PC-3 (cell line): ENCODE data around the gene FGGY. TPM values are rescaled to one million over a fixed set of nuclear protein-coding genes. Genes with fewer than 3 reads are reported as not detected.

Source experiments
- ATAC-seq: fragments of 200-7000 bp; cut with Tn5 transposase; 2 replicates; pipeline ENCODE4 v1.9.1; 2020; ENCODE audit warnings: mild to moderate bottlenecking, moderate library complexity
- BruUV-seq: library from RNA; stranded (reverse); fragments of 400-500 nt; replicated peaks from 2 replicates; lab custom pipeline; 2021; lab: Mats Ljungman, UMichigan
- CTCF ChIA-PET: fragments of 300-600 bp; sonication (Branson Sonifier 250); formaldehyde crosslinking; loops from one replicate; lab custom pipeline; 2022; ENCODE audit warnings: antibody characterized with exemption; lab: Charles Lee
- POLR2A ChIA-PET: fragments of 300-600 bp; sonication (Branson Sonifier 250); formaldehyde crosslinking; loops from one replicate; lab custom pipeline; 2022; ENCODE audit warnings: antibody characterized with exemption; ENCODE audit not compliant: unreplicated experiment; lab: Charles Lee
- DNase-seq: peaks from one replicate; pipeline ENCODE4 v3.0.0-alpha.2; 2015
- H2AFZ ChIP-seq: fragments of 300-600 bp; sonication (generic); 2 replicates; pipeline ENCODE4 v1.6.0; 2016; ENCODE audit warnings: antibody characterized with exemption, low read length
- H3F3A ChIP-seq: fragments of 300-600 bp; sonication (generic); one replicate; pipeline ENCODE4 v1.6.0; 2017; ENCODE audit warnings: antibody characterized with exemption, low read length, control low read depth, mild to moderate bottlenecking; ENCODE audit not compliant: unreplicated experiment
- H3K27ac ChIP-seq: fragments of 300-600 bp; sonication (generic); 2 replicates; pipeline ENCODE4 v1.5.1; 2016; ENCODE audit warnings: mild to moderate bottlenecking, low read length
- H3K27me3 ChIP-seq: fragments of 300-600 bp; sonication (generic); 2 replicates; pipeline ENCODE4 v1.6.1; 2016; ENCODE audit warnings: low read length, mixed read lengths
- H3K36me3 ChIP-seq: fragments of 300-600 bp; sonication (generic); 2 replicates; pipeline ENCODE4 v1.6.1; 2016; ENCODE audit warnings: low read depth, mixed run types, low read length, mixed read lengths
- H3K4me1 ChIP-seq: fragments of 300-600 bp; sonication (generic); 2 replicates; pipeline ENCODE4 v1.5.1; 2016; ENCODE audit warnings: low read length; ENCODE audit not compliant: insufficient read depth
- H3K4me2 ChIP-seq: fragments of 300-600 bp; sonication (generic); 2 replicates; pipeline ENCODE4 v1.6.0; 2016; ENCODE audit warnings: low read length
- H3K4me3 ChIP-seq: fragments of 300-600 bp; sonication (generic); 2 replicates; pipeline ENCODE4 v1.5.1; 2016; ENCODE audit warnings: mild to moderate bottlenecking, low read length, mixed read lengths
- H3K79me2 ChIP-seq: fragments of 300-600 bp; sonication (generic); 2 replicates; pipeline ENCODE4 v1.6.1; 2017; ENCODE audit warnings: low read length, mixed read lengths
- H3K9ac ChIP-seq: fragments of 300-600 bp; sonication (generic); 2 replicates; pipeline ENCODE4 v1.6.0; 2016; ENCODE audit warnings: mild to moderate bottlenecking, low read length
- H3K9me2 ChIP-seq: fragments of 300-600 bp; sonication (generic); replicated peaks from 2 replicates; pipeline ENCODE4 v1.6.1; 2016; ENCODE audit warnings: mixed run types, low read length, mixed read lengths
- H3K9me3 ChIP-seq: fragments of 300-600 bp; sonication (generic); 2 replicates; pipeline ENCODE4 v1.6.1; 2016; ENCODE audit warnings: low read length, mixed read lengths
- H4K20me1 ChIP-seq: fragments of 300-600 bp; sonication (generic); 2 replicates; pipeline ENCODE4 v1.6.1; 2016; ENCODE audit warnings: low read length, mixed read lengths
- EZH2 ChIP-seq: fragments of 300-600 bp; sonication (generic); IDR thresholded peaks from one replicate; pipeline ENCODE4 v1.6.1; 2017; ENCODE audit warnings: antibody characterized with exemption, mild to moderate bottlenecking, low read length; ENCODE audit not compliant: unreplicated experiment
- EZH2phosphoT487 ChIP-seq: fragments of 300-600 bp; sonication (generic); IDR thresholded peaks from 2 replicates; pipeline ENCODE4 v1.6.1; 2018; ENCODE audit warnings: mild to moderate bottlenecking, antibody characterized with exemption, low read length, borderline replicate concordance
- intact Hi-C: fragments of 100-400 bp; cut with micrococcal nuclease; formaldehyde crosslinking; loops from 2 replicates; pipeline ENCODE4 v1.9.0; 2023
- total RNA-seq: library from RNA; depleted of rRNA; stranded (reverse); fragments of >200 nt; gene quantifications from 2 replicates; pipeline ENCODE4 v1.2.3, GENCODE V29; 2014
- TF ChIP-seq, protein P1 (sequence below): fragments of 300-600 bp; sonication (generic); conservative IDR thresholded peaks from 2 replicates; pipeline ENCODE4 v1.5.1; 2017; ENCODE audit warnings: antibody characterized with exemption, low read depth, mild to moderate bottlenecking, low read length

FGGY gene
- total RNA-seq, 1 experiment from 2014 or later = 7.4 TPM

DNA sequence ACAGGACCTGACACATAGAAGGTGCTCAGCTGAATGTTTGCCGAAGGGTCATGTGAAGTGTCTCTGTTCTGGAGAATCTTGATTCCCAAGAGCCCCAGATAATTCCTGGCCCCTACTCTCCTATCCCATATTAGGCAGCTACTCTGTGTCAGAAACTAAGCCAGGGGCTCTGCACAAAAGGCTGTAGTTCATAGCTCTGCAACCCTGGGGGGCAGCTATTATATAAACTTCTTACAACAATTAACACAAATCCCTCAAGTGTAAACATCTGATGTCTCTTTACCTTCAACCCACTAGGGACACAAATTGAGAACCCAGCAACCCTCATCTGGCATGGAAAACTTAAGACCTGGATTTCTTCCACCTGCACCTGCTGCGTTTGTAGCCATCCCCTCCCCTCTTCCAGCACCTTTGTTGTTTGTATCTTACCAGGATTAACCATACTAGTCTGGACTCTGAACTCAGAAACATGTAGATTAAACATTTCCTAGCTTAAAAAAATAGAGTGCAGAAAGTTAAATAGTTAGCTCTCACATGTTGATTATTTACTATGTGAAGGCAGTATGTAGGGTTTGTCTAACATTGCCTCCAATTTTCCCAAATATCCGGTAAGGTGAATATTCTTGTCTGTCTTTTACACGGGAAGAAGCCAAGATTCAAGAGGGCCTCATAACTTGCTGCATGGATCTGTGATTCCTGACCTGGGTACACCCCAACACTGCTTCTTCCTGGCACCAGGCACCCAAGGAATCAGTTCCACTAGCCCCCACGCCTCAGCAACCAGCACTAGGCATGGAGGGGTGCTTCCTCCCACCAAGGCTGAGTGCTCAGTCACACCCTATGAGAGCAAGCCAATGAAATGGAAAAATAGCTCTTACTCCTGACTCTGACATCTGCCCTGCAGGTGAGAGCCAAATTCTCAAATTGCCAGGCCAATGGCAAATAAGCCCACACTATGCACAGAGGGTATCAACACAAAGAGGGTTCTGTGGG lies 297.2 kb downstream of the FGGY start:
- peaks cover 25% of the 10 kb centered on the region for H3K4me1 ChIP-seq
- no peak overlapping the region for H3K4me3 ChIP-seq
- no peak for TF ChIP-seq EZH2phosphoT487
- TF ChIP-seq, protein P1, sequence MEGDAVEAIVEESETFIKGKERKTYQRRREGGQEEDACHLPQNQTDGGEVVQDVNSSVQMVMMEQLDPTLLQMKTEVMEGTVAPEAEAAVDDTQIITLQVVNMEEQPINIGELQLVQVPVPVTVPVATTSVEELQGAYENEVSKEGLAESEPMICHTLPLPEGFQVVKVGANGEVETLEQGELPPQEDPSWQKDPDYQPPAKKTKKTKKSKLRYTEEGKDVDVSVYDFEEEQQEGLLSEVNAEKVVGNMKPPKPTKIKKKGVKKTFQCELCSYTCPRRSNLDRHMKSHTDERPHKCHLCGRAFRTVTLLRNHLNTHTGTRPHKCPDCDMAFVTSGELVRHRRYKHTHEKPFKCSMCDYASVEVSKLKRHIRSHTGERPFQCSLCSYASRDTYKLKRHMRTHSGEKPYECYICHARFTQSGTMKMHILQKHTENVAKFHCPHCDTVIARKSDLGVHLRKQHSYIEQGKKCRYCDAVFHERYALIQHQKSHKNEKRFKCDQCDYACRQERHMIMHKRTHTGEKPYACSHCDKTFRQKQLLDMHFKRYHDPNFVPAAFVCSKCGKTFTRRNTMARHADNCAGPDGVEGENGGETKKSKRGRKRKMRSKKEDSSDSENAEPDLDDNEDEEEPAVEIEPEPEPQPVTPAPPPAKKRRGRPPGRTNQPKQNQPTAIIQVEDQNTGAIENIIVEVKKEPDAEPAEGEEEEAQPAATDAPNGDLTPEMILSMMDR = no peak
- no peak for TF ChIP-seq EZH2
- no peaks in the 10 kb centered on the region for H3F3A ChIP-seq
- BruUV-seq = no TSS peak
- H3K9me2 ChIP-seq = no peaks in the 10 kb centered on the region
- H3K79me2 ChIP-seq = no peaks in the 10 kb centered on the region
- POLR2A ChIA-PET = no interaction called here
- no peak overlapping the region for H3K4me2 ChIP-seq
- H3K27ac ChIP-seq = no peak overlapping the region
- no peak overlapping the region for H3K9ac ChIP-seq
- DNase-seq = peak; percentile 1
- no peaks in the 10 kb centered on the region for H3K27me3 ChIP-seq
- no peaks in the 10 kb centered on the region for H3K36me3 ChIP-seq
- no peak for ATAC-seq
- intact Hi-C loops = loop anchor here (10.0 kb wide), 1 partner anchor 809 kb away; the partner anchor contains the start of gene JUN
- no peaks in the 10 kb centered on the region for H4K20me1 ChIP-seq
- H3K9me3 ChIP-seq = no peaks in the 10 kb centered on the region
- no peak overlapping the region for H2AFZ ChIP-seq
- CTCF ChIA-PET = no interaction called here

DNA sequence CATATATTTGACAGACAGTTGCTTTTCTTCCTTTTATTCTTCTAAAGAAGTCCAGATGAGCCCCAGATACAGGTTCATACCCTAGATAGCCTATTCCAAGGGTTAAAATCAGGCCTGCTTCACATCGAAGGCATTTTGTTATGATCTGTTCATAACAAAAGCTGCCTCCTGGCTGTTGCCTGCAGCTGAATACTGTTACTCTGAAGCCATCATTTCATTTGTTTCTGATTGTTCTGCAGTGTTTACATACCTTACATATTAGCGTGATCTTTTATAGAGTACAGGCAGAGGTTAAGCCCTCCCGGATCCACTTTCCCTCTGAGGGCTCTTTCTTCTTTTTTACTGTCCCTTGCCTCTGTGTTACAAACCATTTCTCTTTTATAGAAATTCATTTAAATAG lies 298.9 kb downstream of the FGGY start:
- Histone ChIP-seq H3K4me3 (no peak overlapping the region), H3K27me3 (no peaks in the 10 kb centered on the region), H2AFZ (peak overlapping the region; percentile 19; the same call in 1 of the 2 replicates), H4K20me1 (no peaks in the 10 kb centered on the region), H3K9ac (peak overlapping the region; percentile 79), H3K9me3 (no peaks in the 10 kb centered on the region), H3K27ac (peak overlapping the region; percentile 94), H3K9me2 (no peaks in the 10 kb centered on the region), H3K36me3 (no peaks in the 10 kb centered on the region), H3K79me2 (no peaks in the 10 kb centered on the region), H3K4me1 (peaks cover 25% of the 10 kb centered on the region), H3K4me2 (peak overlapping the region; percentile 60), H3F3A (no peaks in the 10 kb centered on the region)
- DNase-seq (peak; percentile 67), ATAC-seq (peak; percentile 85)
- BruUV-seq = TSS peak; percentile 89
- intact Hi-C loops = loop anchor here (1.0 to 10.0 kb wide), 7 partner anchors 25 to 811 kb away; partner anchors contain the start of genes FGGY and JUN
- POLR2A ChIA-PET = interaction anchor here (0.5 to 0.7 kb wide), 4 partner anchors 103 to 773 kb away, joined by 3 to 5 read pairs (median 3); no protein-coding TSS in a partner anchor
- TF ChIP-seq EZH2phosphoT487 (no peak), EZH2 (no peak)
- TF ChIP-seq, protein P1 = no peak
- CTCF ChIA-PET = interaction anchor here (0.6 kb wide), 2 partner anchors 14 to 33 kb away, joined by 3 to 5 read pairs; no protein-coding TSS in a partner anchor
